GM15510 (cell line): ENCODE data around the gene BLOC1S6.

Experiments
- POLR2A ChIP-seq: IDR thresholded peaks from 3 replicates; pipeline ENCODE4 v1.6.1; 2011; ENCODE audit warnings: borderline replicate concordance; ENCODE audit not compliant: insufficient read length; ENCODE audit errors: extremely low read depth

BLOC1S6 gene, protein sequence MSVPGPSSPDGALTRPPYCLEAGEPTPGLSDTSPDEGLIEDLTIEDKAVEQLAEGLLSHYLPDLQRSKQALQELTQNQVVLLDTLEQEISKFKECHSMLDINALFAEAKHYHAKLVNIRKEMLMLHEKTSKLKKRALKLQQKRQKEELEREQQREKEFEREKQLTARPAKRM

DNA sequence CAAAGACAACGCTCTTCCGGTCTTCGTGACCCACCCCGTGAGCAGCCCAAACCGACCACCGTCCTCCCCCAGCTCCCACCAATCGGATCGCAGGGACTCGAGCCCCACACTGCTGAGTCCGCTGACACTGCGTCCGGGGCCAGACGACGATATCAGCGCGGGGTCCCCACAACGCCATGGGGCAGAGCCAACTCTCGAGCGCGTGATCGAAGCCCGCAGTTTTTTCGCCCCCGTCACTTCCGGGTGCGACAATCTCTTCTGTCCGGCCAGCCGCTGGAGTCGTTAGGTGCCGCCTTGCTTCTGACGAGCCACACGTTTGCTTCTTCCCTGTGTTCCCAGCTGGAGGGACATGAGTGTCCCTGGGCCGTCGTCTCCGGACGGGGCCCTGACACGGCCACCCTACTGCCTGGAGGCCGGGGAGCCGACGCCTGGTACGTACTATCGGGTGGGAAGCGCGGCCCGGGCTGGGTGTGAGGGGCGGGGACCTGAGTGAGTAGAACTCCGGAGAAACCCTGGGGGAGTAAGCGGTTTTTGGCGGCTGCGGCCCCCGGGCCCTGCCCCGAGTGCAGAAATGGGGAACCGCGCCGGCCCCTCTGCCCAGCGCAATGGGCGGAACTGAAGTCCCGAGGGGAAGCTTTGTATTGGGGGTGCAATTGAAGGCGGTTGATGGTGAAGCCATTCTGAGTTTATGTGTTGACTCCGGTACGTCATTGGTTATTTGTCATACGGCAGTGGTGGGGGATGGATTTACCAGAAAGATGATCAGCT, at the start of gene BLOC1S6:
Gene BLOC1S6, plus strand, starts transcription at position 285 of the 768 bp plus-strand sequence. Its CDS starts 65 bp downstream, at position 350.
- peak; percentile 92 for TF ChIP-seq POLR2A

DNA sequence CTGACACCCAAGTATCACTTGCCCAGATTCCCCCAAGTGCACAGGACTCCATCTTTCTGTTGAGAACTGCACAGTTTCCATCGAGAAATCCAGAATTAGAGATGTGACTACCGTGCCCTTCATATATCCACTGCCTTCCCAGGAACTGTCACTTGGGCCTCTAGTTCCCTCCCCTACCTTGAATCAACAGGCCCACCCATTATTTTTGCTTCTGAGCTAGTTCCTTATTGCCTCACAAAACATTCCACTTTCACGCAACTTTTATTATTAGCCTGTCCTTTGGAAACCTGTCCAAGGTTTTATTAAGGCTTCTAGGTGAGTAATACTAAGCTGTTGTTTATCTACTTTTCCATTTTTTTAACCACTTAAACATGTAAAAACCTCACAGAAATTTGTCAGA, 47.5 kb upstream of the BLOC1S6 start:
- no peak for TF ChIP-seq POLR2A

DNA sequence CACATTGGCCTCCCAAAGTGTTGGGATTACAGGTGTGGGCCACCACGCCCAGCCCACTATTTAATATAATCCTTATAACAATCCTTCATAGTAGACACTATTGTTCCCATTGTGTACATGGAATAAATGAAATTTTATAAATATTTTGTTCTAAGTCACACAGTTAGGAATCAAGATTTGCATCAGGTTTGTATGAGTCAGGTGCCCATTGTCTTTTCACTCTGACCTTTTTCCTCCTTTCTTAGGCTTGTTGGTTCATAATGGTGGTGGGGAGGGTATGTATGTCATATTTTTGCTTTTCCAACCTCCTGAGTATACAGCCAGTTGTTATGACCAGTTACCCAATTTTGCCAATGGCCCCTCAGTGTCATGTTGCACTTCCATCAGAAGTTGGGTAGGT, 46.6 kb upstream of the BLOC1S6 start:
- no peak for TF ChIP-seq POLR2A

DNA sequence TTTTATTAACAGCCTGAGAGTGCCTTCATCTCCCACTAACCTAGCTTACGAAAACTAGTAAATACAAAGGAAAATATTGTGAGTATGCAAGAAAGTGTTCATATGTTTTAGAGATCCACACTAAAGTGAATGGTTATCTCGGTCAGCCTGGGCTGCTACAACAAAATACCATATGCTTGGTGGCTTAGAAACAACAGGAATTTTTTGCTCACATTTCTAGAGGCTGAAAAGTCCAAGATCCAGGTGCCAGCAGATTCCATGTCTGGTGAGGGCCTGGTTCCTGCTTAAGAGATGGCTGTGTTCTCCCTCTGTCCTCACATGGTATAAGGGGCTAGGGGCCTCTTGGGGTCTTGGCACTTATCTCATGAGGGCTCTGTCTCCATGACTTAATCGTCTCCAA, 44.1 kb upstream of the BLOC1S6 start:
- TF ChIP-seq POLR2A: no peak

DNA sequence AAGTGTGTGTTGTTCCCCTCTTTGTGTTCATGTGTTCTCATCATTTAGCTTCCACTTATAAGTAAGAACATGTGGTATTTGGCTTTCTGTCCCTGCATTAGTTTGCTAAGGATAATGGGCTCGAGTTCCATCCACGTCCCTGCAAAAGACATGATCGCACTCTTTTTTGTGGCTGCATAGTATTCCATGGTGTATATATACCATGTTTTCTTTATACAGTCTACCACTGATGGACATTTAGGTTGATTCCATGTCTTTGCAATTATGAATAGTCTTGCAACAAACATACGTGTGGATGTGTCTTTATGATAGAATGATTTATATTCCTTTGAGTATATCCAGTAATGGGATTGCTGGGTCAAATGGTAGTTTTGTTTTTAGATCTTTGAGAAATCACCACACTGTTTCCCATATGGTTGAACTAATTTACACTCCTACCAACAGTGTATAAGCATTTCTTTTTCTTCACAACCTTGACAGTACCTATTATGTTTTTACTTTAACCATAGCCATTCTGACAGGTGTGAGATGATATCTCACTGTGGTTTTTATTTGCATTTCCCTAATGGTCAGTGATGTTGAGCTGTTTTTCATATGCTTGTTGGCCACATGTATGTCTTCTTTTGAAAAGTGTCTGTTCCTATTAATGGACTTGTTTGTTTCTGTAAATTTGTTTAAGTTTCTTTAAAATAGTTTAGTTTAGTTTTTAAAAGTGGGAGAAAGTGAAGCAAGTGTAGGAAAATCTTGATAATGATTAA, 42.7 kb upstream of the BLOC1S6 start:
- TF ChIP-seq POLR2A: no peak

DNA sequence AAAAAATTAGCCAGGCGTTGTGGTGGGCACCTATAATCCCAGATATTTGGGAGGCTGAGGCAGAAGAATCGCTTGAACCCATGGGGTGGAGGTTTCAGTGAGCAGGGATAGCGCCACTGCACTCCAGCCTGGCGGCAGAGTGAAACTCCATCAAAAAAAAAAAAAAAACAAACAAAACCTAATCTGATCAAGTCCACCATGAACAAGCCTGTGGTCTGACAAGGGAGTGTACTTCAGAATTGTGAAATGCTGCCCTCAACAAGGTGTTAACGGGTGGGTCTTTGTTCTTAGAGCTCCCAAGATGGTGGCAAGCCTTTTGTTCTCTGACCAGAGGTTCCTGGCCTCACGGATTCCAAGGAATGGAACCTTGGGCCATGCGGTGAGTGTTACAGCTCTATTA, 40.4 kb upstream of the BLOC1S6 start:
- TF ChIP-seq POLR2A: no peak

DNA sequence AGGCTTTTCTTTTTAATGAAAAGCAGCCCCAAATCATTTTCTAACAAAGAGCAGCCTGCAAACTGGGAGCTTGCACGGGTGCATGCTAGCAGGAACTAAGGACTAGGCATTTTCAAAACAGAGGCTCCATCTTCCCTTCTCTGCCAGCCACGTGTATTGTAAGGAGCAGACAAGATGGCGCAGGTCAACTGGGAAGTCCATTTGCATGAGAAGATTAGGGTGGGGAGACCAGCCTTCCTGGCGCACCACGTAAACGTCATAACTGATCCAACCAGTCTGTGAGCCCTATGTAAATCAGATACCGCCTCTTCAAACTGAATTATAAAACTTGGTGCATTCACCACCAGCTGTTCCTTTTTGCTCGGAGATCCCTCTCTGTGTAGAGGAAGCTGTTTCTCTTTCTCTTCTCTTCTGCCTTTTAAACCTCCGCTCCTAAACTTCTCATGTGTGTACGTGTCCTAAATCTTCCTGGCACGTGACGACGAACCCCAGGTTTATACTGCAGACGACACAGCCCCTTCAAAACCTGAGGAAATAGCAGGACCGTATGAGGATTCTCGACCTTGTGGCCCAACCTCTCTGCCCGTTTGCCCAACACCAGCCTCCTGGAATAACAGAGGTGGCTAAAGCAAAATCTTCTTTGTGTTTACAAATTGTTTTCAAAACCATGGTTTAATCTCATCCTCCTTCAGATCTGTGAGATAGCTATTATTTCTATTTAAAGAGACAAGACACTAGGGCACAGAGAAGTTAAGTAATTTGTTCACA, 38.2 kb upstream of the BLOC1S6 start:
- TF ChIP-seq POLR2A: no peak

DNA sequence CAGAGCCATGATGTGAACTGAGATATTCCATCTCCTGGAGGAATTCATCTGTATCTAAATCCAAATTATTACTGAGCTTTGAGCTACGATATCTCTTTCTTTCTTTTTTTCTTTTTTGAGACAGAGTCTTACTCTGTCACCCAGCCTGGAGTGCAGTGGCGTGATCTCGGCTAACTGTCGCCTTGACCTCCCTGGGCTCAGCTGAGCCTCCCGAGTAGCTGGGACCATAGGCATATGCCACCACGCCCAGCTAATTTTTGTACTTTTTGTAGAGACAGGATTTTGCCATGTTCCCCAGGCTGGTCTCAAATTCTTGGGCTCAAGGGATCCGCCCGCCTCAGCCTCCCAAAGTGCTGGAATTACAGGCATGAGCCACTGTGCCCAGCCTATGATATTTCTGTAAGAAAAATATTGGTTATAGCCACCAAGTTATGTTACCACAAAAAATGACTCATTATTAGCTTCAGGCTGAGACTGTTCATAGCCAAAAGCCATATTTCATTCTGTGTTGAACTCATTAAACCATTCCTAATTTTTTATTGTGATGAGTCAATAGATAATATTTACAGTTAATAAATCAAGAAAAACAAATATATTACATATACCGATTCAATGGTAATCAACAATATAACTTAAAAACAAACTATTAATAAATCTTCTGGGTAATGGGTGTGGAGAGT, 37.5 kb upstream of the BLOC1S6 start:
- no peak for TF ChIP-seq POLR2A

DNA sequence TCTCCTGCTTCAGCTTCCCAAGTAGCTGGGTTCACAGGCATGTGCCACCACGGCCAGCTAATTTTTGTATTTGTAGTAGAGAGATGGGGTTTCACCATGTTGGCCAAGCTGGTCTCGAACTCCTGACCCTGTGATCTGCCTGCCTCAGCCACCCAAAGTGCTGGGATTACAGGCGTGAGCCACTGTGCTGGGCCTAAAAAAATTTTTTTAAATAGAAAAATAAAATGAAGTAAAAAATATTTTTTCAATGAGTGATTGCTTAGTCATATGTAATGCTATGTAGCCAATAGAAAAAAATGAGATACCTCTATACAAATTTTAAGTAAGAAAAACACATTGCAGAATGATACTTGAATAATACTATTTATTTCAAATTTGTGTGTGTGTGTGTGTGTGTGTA, 36.7 kb upstream of the BLOC1S6 start:
- no peak for TF ChIP-seq POLR2A

DNA sequence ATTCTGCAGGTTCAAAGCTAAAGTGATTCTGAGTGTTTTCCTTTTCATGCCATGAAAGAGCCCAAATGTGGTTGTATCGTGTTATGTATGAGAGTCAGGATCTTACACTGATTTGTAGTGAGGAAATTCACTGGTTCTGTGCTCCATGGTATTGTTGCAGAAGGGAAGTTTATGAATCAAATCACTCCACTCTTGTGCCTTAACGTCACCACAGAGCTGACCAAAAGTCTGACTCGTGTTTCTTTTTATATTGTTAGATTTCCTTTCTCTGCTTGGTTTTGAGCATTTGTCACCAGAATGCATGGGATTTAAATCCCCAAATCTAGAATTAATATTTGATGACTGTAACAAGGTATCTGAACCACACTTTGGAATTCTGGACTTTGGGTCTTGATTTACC, 35.5 kb upstream of the BLOC1S6 start:
- no peak for TF ChIP-seq POLR2A

DNA sequence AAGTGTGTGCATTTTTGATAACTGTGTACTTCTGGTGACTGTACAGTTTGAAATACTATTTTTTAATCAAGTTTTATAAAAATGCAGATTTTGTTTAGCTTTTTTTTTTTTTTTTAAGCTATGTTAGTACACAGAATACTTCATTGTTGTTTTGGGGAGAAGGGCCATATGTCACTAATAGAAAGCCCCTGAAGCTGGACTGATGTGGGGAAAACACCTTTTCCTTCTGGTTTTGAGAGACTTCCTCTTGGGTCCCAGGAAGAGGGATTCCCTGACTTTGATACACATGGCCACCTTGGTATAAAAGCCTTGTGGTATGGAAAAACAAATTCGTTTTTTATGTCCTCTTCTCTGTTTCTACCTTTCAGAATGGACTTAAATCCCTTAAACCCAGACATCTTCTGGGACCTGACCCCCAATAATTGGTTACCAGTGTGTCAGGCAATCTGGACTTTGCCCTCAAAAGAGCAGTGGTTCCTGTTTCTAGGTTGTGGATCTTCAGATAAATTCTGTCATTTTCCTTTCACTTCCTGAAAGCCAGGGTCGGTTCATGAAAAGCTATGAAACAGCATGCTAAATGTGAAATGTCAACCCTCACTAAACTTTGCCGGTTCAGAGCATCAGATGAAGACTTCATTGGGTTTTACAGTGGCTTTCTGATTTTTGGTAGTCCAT, 31.1 kb upstream of the BLOC1S6 start:
- TF ChIP-seq POLR2A: no peak

DNA sequence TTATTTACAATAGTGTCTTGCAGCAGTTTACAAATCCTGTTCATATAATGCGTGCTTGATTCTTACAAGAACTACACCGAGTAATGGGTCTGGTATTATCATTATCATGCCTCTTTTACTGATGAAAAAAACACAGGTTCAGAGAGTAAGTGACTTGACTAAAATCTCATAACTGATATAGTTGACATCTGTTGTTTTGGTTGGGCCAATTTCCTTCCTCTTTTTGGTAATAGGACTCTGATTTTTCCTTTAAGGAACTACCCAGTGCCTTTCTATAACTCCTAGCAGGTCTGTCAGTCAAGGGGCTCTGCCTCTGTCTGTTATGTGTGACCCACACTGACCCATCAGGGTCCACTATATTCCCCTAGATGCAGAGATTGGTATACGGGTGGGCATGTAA, 14.6 kb upstream of the BLOC1S6 start:
- TF ChIP-seq POLR2A: no peak

DNA sequence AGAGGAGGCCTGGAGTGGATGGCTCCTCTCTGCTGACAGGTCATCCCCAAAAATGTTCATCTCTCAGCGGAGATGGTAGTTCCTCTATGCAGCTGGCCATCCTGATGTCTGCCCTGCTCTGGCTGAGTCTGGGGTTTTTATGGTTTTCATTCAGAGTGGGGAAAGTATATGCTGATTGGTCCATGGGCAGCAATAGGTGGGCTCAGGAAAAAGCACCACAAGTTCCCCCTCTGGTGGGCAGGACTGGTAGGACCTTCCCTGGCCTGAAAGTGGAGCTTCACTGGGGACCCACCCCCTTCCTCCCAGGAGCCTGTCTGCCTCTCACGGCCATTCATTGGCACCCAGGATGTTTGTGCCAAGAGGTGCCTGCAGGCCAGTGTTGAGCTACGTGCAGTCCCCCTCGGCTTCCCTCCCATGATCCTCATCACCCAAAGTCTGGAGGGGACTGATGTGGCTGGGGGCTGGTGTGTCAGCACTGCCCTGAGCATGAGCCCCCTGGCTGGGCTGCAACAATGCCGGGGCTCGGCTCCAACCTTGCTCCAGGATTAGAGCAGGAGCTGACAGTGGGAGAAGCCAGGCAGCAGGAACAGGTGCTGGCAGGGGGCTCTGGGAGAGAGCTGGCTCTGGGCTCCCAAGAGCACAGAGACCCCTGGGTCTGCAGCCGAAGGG, 13.1 kb upstream of the BLOC1S6 start:
- no peak for TF ChIP-seq POLR2A

DNA sequence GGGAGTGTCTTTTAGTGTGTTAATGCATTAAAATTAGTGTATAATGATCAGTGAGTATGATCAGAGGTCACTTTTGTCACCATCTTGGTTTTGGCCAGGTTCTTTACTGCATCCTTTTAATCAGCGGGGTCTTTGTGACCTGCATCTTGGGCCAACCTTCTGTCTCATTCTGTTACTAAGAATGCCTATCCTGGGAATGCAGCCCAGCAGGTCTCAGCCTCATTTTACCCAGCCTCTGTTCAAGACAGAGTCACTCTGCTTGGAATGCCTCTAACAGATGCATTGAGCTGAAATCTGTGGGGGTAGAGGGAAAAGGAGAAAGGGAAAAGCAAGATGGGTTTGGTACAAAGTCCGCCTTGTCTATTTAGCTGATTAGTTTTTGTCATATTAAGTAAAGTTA, 5.3 kb upstream of the BLOC1S6 start:
- TF ChIP-seq POLR2A: no peak
